GM12874 (cell line): Measurements from ENCODE around the gene ROBO4.

Experiments used
- CTCF ChIP-seq: IDR thresholded peaks from 2 replicates; pipeline ENCODE4 v1.5.1; 2011; ENCODE audit warnings: low read depth, mild to moderate bottlenecking, control low read depth, low read length, moderate library complexity; ENCODE audit not compliant: insufficient read depth

Gene ROBO4

GRCh38 chr11:124917115-124917637, 19.5 kb upstream of the ROBO4 start:
- TF ChIP-seq CTCF, result no peak

GRCh38 chr11:124916370-124916710, 18.7 kb upstream of the ROBO4 start:
- TF ChIP-seq CTCF, result no peak

GRCh38 chr11:124915541-124916369, 18.1 kb upstream of the ROBO4 start:
- no peak for TF ChIP-seq CTCF

- no peak for TF ChIP-seq CTCF
Observed at GRCh38 chr11:124902616-124903015, 5.0 kb upstream of the ROBO4 start.

GRCh38 chr11:124900464-124900863, 2.8 kb upstream of the ROBO4 start:
- TF ChIP-seq CTCF, result no peak

GRCh38 chr11:124899383-124900145, 1.9 kb upstream of the ROBO4 start:
- TF ChIP-seq CTCF, result no peak

GRCh38 chr11:124898711-124899110, 1.0 kb upstream of the ROBO4 start:
- no peak for TF ChIP-seq CTCF
